ENCODE measurements around the gene LLGL2.

DNA sequence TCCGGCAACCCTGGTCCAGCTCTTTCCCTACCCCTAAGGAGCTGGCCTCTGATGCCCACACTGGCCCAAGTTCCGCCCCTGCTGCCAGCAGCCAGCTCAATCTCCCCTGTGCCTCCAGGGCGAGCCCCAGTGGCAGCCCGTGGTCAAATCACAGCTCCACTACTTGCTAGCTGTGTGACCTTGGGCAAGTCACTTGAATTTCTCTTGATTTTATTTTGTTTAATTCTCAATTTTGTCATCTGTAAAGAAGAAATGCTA lies 20.4 kb upstream of the LLGL2 start:
- TF ChIP-seq, protein P1, sequence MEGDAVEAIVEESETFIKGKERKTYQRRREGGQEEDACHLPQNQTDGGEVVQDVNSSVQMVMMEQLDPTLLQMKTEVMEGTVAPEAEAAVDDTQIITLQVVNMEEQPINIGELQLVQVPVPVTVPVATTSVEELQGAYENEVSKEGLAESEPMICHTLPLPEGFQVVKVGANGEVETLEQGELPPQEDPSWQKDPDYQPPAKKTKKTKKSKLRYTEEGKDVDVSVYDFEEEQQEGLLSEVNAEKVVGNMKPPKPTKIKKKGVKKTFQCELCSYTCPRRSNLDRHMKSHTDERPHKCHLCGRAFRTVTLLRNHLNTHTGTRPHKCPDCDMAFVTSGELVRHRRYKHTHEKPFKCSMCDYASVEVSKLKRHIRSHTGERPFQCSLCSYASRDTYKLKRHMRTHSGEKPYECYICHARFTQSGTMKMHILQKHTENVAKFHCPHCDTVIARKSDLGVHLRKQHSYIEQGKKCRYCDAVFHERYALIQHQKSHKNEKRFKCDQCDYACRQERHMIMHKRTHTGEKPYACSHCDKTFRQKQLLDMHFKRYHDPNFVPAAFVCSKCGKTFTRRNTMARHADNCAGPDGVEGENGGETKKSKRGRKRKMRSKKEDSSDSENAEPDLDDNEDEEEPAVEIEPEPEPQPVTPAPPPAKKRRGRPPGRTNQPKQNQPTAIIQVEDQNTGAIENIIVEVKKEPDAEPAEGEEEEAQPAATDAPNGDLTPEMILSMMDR (IDR thresholded peaks at IDR 0.05), result no peak
- TF ChIP-seq POLR2A (IDR thresholded peaks at IDR 0.05) (no peak), EP300 (IDR thresholded peaks at IDR 0.05) (no peak), POLR2AphosphoS5 (IDR thresholded peaks at IDR 0.05) (no peak)

All from upper lobe of left lung (tissue), 4 donors.